GM12878 (cell line): Measurements from ENCODE around the gene SLC38A9. TPM values are rescaled to one million over a fixed set of nuclear protein-coding genes. Genes with fewer than 3 reads are reported as not detected.

Experiments used
- ATAC-seq: fragments of 200-7000 bp; cut with Tn5 transposase; 3 replicates; pipeline ENCODE4 v1.9.1; 2020; ENCODE audit warnings: mild to moderate bottlenecking, moderate library complexity
- BruUV-seq: library from RNA; stranded (reverse); fragments of 400-500 nt; replicated peaks from 2 replicates; lab custom pipeline; 2021; lab: Mats Ljungman, UMichigan
- CTCF ChIA-PET: fragments of 300-600 bp; sonication (Branson Sonifier 250); formaldehyde crosslinking; extraction: SDS; loops from one replicate; lab custom pipeline; 2021; ENCODE audit warnings: inconsistent platforms; lab: Yijun Ruan, JAX
- POLR2A ChIA-PET: fragments of 350-600 bp; formaldehyde crosslinking; extraction: SDS; loops from one replicate; lab custom pipeline; 2021; ENCODE audit warnings: inconsistent platforms; lab: Charles Lee
- RAD21 ChIA-PET: fragments of 300-600 bp; sonication (Branson Sonifier 250); formaldehyde crosslinking; loops from one replicate; lab custom pipeline; 2023; ENCODE audit warnings: antibody characterized with exemption; ENCODE audit not compliant: unreplicated experiment; lab: Charles Lee
- SMC1A ChIA-PET: fragments of 300-600 bp; sonication (Branson Sonifier 250); formaldehyde crosslinking; loops from one replicate; lab custom pipeline; 2023; ENCODE audit not compliant: unreplicated experiment, uncharacterized antibody; lab: Charles Lee
- DNase-seq: peaks from one replicate; pipeline ENCODE4 v3.0.0-alpha.2; 2011; ENCODE audit warnings: low read depth, low spot score
- FAIRE-seq: peaks from 3 replicates; lab custom pipeline; 2011; peaks lifted over from hg19 to GRCh38; lab: Jason Lieb, UNC
- H2AFZ ChIP-seq: 2 replicates; pipeline ENCODE4 v1.6.0; 2011; ENCODE audit warnings: low read depth, low read length, control low read depth; ENCODE audit not compliant: control insufficient read depth
- H3K27ac ChIP-seq: 2 replicates; pipeline ENCODE4 v1.5.1; 2011; ENCODE audit warnings: control low read depth; ENCODE audit not compliant: control insufficient read depth, insufficient read depth
- H3K27me3 ChIP-seq, 2 experiments: replicated peaks in 1 of 2; 2 replicates each; pipeline versions ENCODE4 v1.6.0 to v1.6.1; 2011; ENCODE audit warnings: low read length in 1 of 2; ENCODE audit not compliant: control insufficient read depth in 2 of 2, insufficient read depth in 2 of 2
- H3K36me3 ChIP-seq, 2 experiments: 2 replicates each; pipeline ENCODE4 v1.5.1; 2011; ENCODE audit warnings: low read length in 1 of 2; ENCODE audit not compliant: control insufficient read depth in 2 of 2, insufficient read depth in 2 of 2
- H3K4me1 ChIP-seq: 2 replicates; pipeline ENCODE4 v1.6.1; 2011; ENCODE audit warnings: mild to moderate bottlenecking, low read length, moderate library complexity, mixed read lengths; ENCODE audit not compliant: control insufficient read depth, insufficient read depth
- H3K4me2 ChIP-seq: 2 replicates; pipeline ENCODE4 v1.6.0; 2011; ENCODE audit warnings: control low read depth; ENCODE audit not compliant: control insufficient read depth, insufficient read depth
- H3K4me3 ChIP-seq: fragments of 200-600 bp; sonication (generic); 2 replicates; pipeline ENCODE4 v1.5.1; 2016
- H3K79me2 ChIP-seq: 2 replicates; pipeline ENCODE4 v1.6.0; 2011; ENCODE audit warnings: low read length; ENCODE audit not compliant: control insufficient read depth, insufficient read depth
- H3K9ac ChIP-seq: 2 replicates; pipeline ENCODE4 v1.8.0; 2011; ENCODE audit warnings: low read length, control low read depth, mixed read lengths; ENCODE audit not compliant: control insufficient read depth, insufficient read depth
- H3K9me3 ChIP-seq: replicated peaks from 3 replicates; pipeline ENCODE4 v1.5.1; 2011; ENCODE audit warnings: mild to moderate bottlenecking, low read length; ENCODE audit not compliant: control insufficient read depth, insufficient read depth
- H4K20me1 ChIP-seq: 2 replicates; pipeline ENCODE4 v1.6.0; 2011; ENCODE audit not compliant: control insufficient read depth, insufficient read depth
- ASH2L ChIP-seq: fragments of 300-600, 200-600 bp; sonication (generic); IDR thresholded peaks from 2 replicates; pipeline ENCODE4 v1.6.1; 2017; ENCODE audit warnings: low read depth, mild to moderate bottlenecking, borderline replicate concordance
- EGR1 ChIP-seq, 2 experiments: IDR thresholded peaks; 1 replicate in 1 of 2; 2 replicates in 1 of 2; pipeline ENCODE4 v1.6.1; 2011 to 2012; ENCODE audit warnings: low read depth in 2 of 2, low read length in 2 of 2, borderline replicate concordance in 1 of 2, mild to moderate bottlenecking in 1 of 2, moderate library complexity in 1 of 2
- LARP7 ChIP-seq: fragments of 450-650 bp; IDR thresholded peaks from 2 replicates; pipeline ENCODE4 v1.6.1; 2017; ENCODE audit warnings: mild to moderate bottlenecking
- MXI1 ChIP-seq: fragments of 150-350 bp; IDR thresholded peaks from 2 replicates; pipeline ENCODE4 v1.6.1; 2011; ENCODE audit warnings: low read depth, mild to moderate bottlenecking, inconsistent platforms, low read length, improper control_type of control experiment
- NKRF ChIP-seq: fragments of 450-650 bp; conservative IDR thresholded peaks from 2 replicates; pipeline ENCODE4 v1.6.1; 2017; ENCODE audit warnings: mild to moderate bottlenecking, moderate library complexity
- RBBP5 ChIP-seq: fragments of 200-600 bp; sonication (generic); conservative IDR thresholded peaks from 2 replicates; pipeline ENCODE4 v1.6.1; 2016
- STAT1 ChIP-seq: fragments of 450-650 bp; conservative IDR thresholded peaks from 2 replicates; pipeline ENCODE4 v1.6.1; 2014; ENCODE audit warnings: antibody characterized with exemption, mild to moderate bottlenecking
- WRNIP1 ChIP-seq: IDR thresholded peaks from 2 replicates; pipeline ENCODE4 v1.6.1; 2011; ENCODE audit warnings: low read depth, low read length, improper control_type of control experiment, borderline replicate concordance
- ZNF207 ChIP-seq: fragments of 450-650 bp; IDR thresholded peaks from 2 replicates; pipeline ENCODE4 v1.6.1; 2014; ENCODE audit warnings: antibody characterized with exemption, mild to moderate bottlenecking, borderline replicate concordance
- ZNF592 ChIP-seq: fragments of 450-650 bp; IDR thresholded peaks from 2 replicates; pipeline ENCODE4 v1.6.1; 2017; ENCODE audit warnings: mild to moderate bottlenecking, moderate library complexity
- WGBS: methylation state at CpG from one replicate; pipeline ENCODE4 v1.1.6; 2016; ENCODE audit warnings: low lambda C conversion rate; ENCODE audit not compliant: insufficient replicate concordance, insufficient coverage; ENCODE audit errors: missing lambda C conversion rate; 5-methylcytosine and 5-hydroxymethylcytosine counted together
- in situ Hi-C: fragments of 300-500 bp; cut with MboI; formaldehyde crosslinking; loops from 9 replicates; pipeline ENCODE4 v1.14.3; 2018; ENCODE audit warnings: mixed read lengths
- intact Hi-C: fragments of 100-400 bp; cut with micrococcal nuclease; formaldehyde crosslinking; loops from one replicate; pipeline ENCODE4 v1.14.2; 2022; ENCODE audit not compliant: unreplicated experiment
- polyA plus RNA-seq, 11 experiments: library from polyadenylated mRNA; depleted of rRNA in 4 of 11; unstranded in 6 of 11; stranded (reverse) in 5 of 11; fragments of >200 nt; fragmentation: Nextera tagmentation in 4 of 11; fragmentation: Illumina TruSeq in 1 of 11; extraction: Ambion mirVana in 4 of 11; extraction: Trizol in 1 of 11; gene quantifications; 1 replicate in 1 of 11; 2 replicates in 10 of 11; pipeline versions ENCODE4 v1.2.1 to v1.2.3, GENCODE V29; 2011 to 2016; ENCODE audit warnings: inconsistent platforms in 2 of 11, missing spikeins in 2 of 11, low read depth in 1 of 11
- total RNA-seq, 4 experiments: library from RNA; depleted of rRNA in 3 of 4; stranded (reverse); fragments of >200 nt in 3 of 4; fragmentation: Illumina TruSeq in 1 of 4; extraction: Trizol in 1 of 4; gene quantifications; 2 replicates each; pipeline versions ENCODE4 v1.2.1 to v1.2.3, GENCODE V29; 2013 to 2021

SLC38A9 gene
- total and polyA plus RNA-seq, 10 of the 15 experiments (the other 5 are each of a cell fraction or from before 2014, with no cell fraction given), result 8.5 to 35.1 (median 23.0) TPM

- ChIA-PET CTCF (no interaction called here), RAD21 (no interaction called here), SMC1A (interaction anchor here (0.7 to 1.2 kb wide), 2 partner anchors 12 to 303 kb away, joined by 3 to 4 read pairs; no protein-coding TSS in a partner anchor), POLR2A (no interaction called here)
- H3K9ac ChIP-seq, result no peak overlapping the region
- H3K36me3 ChIP-seq, result peaks cover 0 to 4% of the 10 kb centered on the region in 2 experiments; a peak in 1 of 4 replicates
- no peaks in the 10 kb centered on the region for H3K4me1 ChIP-seq
- ATAC-seq, result no peak
- no peak overlapping the region for H3K27ac ChIP-seq
- FAIRE-seq, result no peak
- TF ChIP-seq RBBP5 (no peak), LARP7 (no peak), EGR1 (IDR thresholded peaks at IDR 0.05; ENCODE audit: borderline replicate concordance in 1 of 2, low read depth in 2 of 2, low read length in 2 of 2) (no peak), ZNF592 (no peak), ASH2L (no peak), WRNIP1 (no peak), ZNF207 (no peak), STAT1 (no peak), NKRF (no peak), MXI1 (no peak)
- H3K79me2 ChIP-seq, result no peaks in the 10 kb centered on the region
- no peak for DNase-seq
- WGBS, result 98% methylated on average over 5 of the region's 5 CpGs
- H3K27me3 ChIP-seq, result no peaks in the 10 kb centered on the region
- no peak overlapping the region for H2AFZ ChIP-seq
- H3K4me2 ChIP-seq, result no peak overlapping the region
- H3K4me3 ChIP-seq, result no peak overlapping the region
- in situ Hi-C loops (no loop called here), intact Hi-C loops (no loop called here)
- BruUV-seq, result no TSS peak
- H4K20me1 ChIP-seq, result no peaks in the 10 kb centered on the region
- H3K9me3 ChIP-seq, result no peaks in the 10 kb centered on the region
These were observed 82.3 kb downstream of the SLC38A9 start for GRCh38 chr5:55629815-55630214.
